RPMI8226 (cell line): ENCODE data around the gene ZSWIM3.

Experiments used
- DNase-seq: peaks from one replicate; pipeline ENCODE4 v3.0.0-alpha.2; 2015

The ZSWIM3 gene

DNA sequence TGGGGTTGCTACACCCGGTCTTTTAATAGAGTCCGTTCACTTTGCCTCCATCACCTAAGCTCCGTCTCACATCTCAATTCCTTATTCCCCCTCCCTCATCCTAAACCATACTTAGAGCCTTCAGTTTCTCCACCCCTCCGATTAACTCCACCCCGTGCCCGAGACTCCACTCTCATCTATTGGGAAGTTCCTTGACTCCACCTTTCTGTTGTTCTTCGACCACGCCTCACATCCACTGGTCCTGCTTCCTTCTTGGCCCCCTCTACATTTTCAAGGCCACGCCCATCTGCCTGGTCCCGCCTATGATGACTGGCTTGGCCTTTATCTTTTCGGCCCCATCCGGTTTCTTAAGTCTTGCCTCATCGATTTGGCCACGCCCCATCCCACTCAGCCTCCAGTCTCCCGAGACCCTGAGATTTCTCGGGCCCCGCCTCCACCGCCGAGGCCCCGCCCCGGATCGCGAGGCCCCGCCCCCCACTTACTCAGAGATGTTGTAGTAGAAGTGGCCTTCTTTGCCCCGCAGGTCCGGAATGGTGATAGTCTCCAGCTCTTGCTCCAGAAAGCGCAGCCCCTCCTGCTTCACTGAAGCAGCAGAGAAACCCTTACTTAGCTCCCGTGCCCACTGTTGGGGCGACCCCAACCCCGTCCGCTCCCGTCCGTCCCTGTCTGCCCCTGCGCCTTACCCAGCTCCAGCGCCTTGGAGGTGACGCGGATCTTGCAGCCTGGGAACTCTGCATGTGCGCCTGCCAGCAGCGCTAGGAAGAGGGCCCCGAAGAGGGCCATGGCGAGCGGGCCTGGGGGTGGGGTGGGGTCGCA lies 53.5 kb downstream of the ZSWIM3 start:
- DNase-seq: peak; percentile 78

DNA sequence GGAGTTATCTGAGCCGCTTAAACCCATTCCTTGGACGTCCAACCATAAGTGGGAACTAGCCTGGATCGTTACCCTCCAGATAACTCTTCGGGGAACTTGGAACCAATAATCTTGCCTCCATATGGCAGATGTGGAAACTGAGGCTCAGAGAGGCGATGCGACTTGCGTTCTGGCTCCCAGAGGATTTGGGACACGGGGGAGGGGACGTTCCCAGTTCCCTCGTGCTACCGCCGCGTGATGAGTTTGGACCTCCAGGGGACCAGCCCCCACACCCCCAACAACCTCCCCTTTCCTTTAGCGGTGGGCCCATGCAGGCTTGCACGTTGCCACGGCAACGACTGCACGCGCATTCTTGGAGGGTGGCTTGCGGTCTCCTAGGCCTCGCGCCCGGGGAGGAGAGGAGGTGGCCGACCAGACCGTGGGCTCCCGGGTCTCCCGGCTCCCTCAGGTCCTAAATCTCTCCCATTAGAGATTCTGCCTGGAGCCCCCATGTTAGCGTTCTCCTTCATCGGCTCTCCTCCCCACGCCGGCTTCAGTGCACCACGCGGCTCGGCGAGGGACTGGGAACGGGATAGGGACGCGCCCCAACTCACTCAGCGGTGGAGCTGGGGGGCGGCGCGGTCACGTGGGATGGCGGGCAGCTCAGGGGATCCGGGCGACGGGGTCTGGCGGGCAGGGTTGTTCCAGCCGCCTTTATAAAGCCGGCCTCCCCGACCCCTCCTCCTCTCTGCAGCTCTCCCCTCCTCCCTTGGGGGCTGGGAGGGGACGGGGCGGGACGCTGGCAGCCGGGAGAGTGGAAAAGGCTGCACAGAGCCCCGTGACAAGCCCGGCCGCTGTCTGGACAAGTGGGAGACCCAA lies 54.3 kb downstream of the ZSWIM3 start, which contains the start of gene PLTP:
TSS of gene PLTP (minus strand) at position 670 of the 858 bp plus-strand sequence. CDS start 703 bp downstream, outside the sequence.
- DNase-seq: no peak

DNA sequence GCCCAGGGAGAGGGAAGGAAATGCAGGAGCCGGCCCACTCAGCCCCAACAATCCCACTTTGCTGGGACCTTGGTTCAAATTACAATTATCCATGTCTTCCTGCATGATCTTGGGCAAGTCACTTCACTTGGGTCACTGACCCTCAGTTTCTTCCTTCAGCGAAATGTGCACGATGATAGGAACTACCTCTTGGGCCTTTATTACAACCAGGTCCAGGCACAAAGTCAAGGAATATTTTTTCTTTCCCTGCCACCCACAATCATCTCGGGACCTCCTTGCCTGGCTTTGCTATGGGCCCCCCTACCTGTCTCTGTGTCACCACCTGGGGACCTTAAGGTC lies 54.9 kb downstream of the ZSWIM3 start:
- no peak for DNase-seq

DNA sequence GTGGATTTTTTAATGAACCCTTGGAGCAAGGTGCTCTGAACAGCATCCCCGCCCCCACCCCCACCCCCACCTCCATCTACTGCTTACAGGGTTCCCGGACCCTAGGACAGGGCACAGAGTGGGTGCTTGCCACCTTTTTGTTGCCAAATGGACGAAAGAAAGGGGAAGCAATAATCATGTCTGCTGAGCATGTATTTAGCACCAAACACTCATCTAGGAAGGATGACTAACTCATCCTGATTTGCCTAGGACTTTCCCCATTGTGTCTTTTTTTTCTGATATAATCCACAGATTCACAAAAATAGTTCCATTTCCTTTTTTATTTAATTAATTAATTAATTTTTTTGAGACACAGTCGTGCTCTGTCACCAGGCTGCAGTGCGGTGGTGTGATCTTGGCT lies 55.7 kb downstream of the ZSWIM3 start:
- no peak for DNase-seq

DNA sequence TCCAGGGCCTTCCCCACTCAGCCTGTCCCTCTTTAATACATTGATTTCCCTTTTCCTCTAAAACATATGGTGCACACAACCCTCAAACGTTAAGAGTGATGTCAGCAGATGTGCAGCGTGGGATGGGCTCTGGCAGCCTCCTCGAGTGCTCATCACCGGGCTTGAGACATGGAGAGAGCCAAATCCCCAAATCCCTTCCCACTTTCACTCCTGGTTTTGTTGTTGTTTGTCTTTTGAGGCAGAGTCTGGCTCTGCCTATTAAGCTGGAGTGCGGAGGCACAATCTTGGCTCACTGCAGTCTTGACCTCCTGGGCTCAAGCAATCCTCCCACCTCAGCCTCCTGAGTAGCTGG lies 60.4 kb downstream of the ZSWIM3 start:
- no peak for DNase-seq

DNA sequence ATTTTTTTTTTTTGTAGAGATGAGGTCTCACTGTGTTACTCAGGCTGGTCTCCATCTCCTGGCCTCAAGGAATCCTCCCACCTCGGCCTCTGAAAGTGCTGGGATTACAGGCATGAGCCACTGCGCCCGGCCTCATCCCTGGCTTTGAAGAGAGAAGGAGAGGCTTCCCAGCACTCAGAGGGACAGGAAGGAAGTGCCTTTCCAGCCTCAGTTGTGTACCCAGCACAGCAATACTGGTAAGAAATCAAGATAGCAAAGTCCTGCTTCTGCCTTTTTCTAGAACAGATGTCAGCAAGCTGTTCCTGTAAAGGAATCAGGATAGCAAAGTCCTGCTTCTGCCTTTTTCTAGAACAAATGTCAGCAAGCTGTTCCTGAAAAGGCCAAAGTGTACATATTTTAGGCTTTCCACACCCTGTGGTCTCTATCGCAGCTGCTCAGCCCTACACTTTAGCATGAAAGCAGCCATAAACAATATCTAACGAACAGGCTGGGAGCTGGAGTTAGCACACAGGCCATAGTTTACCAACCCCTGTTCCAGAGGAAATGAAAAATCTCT lies 60.8 kb downstream of the ZSWIM3 start:
- no peak for DNase-seq

DNA sequence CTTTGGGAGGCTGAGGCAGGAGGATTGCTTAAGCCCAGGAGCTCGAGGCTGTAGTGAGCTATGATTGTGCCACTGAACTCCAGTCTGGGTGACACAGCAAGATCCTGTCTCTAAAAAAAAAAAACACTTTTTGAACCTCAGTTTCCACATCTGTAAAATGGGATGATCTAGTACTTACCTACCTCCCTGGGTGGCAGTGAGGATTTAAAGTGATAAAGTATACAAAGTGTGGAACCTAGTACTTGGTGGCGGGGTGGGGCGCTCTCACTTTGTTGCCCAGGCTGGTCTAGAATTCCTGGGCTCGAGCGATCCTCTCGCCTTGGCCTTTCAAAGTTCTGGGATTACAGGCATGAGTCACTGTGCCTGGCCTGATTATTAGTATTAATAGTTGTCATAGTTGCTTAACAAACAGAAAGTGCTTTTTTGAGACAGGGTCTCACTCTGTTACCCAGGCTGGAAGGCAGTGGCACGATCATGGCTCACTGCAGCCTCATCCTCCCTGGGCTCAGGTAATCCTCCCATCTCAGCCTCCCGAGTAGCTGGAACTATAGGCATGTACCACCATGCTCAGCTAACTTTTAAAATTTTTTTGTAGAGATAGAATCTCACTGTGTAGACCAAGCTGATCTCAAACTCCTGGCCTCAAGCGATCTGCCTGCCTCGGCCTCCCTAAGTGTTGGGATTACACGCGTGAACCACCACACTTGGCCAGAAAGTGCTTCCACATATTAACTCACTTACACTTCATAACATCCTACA lies 61.5 kb downstream of the ZSWIM3 start:
- DNase-seq: no peak

DNA sequence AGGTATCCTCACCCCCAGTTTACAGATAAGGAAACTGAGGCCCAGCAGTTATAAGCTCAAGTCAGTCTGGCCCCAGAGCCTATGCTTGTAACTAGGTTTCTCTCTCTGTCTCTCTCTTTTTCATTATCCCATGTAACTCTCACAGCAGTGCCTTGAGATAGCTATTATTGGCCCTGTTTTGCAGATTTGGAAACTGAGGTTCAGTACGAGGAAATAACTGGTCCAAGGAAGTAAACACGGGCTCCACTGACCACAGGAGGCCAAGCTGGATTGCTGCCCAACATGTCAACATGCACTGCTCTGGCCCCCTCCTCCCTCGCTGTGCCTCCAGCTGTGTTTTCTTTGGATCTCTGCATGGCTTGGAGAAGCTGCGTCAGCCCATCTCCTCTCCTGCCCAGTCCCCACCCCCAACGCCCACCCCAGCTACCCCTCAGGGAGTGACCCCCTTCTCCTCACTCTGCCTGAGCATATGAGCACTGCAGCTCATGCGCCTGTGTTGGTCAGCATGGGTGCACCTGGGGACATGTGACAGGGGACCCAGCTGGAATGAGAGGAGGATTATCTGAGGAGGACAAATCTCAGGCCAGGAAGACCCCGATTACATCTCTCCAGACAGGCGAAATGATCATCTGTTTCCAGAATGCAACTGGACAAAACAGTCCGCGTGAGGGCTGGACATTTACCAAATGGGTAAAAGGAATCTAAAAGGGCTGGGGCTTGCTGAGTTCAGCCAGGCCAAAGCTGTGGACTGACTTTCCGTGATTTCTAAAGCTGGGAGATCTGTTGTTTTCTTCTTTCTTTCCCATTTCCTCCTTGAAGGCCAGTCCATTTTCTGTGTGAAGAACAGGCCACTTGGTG lies 62.4 kb downstream of the ZSWIM3 start:
- no peak for DNase-seq

DNA sequence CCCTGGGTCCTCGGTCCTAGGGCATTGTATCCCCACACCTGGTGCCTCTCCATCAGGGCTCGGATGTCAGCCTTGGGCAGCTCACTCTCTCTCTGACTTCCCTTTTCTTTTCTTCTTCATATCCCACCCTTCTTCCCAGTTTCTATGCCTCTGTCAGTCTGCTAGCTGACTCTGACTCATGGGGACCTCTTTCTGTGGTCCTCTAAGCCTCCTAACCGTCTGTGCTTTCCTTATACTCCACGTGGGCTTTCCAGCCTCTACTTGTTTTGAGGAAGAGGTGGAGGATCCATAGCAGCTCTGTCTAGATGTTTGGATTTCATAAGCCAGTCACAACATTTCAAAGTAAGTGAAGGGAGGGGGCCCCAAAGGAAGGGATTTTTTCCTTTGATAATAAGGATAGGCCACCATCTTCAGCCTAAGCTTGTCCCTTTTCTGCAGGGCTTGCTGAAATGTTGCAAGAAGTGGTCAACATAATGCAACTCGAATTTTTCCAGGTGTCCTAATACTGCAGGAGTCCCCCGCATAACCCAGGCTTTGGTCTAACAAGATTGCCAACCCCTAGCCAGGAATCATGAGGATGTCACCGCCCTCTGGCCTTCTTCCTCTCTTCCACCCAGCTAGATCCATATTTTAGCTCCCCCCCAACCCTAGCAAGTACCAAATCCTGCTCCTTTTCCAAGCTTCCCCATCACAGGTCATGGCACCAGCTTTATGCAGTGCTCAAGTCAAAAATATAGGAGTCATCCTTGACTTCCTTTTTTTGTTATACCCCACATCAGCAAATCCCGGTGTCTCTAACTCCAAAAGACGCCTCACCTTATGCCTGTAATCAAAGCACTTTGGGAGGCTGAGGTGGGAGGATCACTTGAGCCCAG lies 63.3 kb downstream of the ZSWIM3 start:
- DNase-seq: no peak

DNA sequence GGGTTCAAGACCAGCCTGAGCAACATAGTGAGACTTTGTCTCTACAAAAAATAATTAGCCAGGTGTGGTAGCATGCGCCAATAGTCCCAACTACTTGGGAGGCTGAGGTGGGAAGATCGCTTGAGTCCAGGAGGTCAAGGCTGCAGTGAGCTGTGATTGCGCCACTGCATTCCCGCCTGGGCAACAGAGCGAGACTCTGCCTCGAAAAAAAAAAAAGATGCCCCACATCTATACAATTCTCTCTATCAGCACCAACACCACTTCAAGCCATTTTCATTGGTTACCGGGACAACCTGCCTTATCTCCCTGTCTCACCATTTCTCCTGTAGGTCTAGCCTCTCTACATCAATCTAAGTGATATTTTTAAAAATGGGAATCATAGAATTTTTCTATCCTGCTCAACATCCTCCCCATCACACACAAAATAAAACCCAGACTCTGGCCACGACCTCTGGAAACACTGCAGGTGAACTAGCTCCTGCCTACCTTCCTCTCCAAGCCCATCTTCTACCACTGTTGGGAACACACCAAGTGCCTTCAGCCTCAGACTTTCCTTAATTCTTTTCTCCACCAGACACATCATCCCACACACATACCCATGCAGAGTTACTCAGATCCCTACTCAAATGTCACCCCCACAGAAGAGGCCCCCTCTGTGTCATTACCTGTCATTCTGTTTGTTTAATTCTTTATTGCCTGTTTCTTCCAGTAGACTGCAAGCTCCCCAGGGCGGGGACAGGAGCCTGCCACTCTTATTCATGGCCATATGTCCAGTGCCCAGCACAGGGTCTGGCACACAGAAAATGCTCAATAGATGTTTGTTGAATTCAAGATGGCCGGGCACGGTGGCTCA lies 64.1 kb downstream of the ZSWIM3 start:
- DNase-seq: no peak

DNA sequence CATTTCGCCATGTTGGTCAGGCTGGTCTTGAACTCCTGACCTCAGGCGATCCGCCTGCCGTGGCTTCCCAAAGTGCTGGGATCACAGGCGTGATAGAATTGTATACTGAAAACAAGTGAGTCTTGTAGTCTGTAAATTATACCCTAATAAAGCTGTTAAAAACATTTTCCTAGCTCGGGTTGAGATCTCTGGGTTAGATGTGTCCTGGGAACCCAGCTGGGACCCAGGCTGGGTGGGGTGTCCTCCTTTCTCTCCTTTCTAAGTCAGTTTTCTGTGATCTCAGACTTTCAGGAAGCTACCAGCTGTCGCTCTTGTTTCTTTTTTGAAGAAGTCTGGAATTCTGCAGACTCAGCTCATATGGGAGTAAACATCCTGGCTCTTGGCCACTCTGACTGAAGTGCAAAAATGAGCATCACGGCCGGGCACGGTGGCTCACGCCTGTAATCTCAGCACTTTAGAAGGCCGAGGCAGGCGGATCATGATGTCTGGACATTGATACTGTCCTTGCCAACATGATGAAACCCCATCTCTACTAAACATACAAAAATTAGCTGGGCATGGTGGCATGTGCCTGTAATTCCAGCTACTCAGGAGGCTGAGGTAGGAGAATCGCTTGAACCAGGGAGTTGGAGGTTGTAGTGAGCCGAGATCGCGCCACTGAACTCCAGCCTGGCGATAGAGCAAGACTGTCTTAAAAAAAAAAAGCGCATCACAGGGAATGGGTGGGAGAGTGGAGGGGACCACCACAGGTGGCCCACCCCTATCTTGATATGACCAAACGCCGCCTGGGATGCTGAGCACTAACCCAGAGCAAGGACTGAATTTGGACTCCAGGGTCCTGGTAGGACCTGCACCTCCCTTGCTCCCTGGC lies 67.2 kb downstream of the ZSWIM3 start:
- peak; percentile 89 for DNase-seq

DNA sequence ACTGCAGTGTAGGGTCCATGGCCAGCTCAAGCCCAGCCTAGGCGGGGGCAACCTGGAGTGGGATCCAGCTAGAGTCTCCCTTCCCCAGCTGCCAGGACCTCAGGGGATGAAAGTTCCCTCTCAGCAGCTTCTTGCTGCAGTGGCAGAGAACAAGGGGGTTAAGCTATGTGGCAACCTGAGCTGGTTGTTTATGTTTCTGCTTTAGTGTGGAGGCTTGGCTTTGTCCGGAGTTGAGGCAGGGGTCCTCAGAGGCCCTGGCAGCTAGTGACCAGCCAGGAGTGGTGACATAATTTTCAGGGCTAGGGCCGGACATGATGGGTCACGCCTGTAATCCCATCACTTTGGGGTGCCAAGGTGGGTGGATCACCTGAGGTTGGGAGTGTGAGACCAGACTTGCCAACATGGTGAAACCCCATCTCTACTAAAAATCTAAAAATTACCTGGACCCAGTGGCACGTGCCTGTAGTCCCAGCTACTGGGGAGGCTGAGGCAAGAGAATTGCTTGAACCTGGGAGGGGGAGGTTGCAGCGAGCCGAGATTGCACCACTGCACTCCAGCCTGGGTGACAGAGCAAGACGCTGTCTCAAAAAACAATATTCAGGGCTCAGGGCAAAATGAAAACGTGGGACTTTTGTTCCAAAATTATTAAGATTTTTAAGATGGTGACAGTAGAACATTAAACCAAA lies 68.5 kb downstream of the ZSWIM3 start:
- DNase-seq: no peak

DNA sequence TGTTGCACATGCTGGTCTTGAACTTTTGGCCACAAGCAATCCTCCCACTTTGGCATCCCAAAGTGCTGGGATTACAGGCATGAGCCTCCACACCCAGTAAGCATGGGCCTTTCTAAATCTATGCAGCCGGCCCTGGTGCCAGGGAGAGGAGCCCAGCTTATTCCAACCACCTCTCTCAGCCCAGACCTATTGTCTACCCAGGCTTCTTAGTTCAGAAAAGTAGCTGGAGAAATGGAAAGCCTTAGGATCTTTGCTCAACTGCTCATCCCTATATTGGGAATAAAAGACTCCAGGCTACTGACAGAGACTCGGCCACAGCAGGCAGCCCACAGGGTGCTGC lies 69.3 kb downstream of the ZSWIM3 start:
- DNase-seq: no peak

DNA sequence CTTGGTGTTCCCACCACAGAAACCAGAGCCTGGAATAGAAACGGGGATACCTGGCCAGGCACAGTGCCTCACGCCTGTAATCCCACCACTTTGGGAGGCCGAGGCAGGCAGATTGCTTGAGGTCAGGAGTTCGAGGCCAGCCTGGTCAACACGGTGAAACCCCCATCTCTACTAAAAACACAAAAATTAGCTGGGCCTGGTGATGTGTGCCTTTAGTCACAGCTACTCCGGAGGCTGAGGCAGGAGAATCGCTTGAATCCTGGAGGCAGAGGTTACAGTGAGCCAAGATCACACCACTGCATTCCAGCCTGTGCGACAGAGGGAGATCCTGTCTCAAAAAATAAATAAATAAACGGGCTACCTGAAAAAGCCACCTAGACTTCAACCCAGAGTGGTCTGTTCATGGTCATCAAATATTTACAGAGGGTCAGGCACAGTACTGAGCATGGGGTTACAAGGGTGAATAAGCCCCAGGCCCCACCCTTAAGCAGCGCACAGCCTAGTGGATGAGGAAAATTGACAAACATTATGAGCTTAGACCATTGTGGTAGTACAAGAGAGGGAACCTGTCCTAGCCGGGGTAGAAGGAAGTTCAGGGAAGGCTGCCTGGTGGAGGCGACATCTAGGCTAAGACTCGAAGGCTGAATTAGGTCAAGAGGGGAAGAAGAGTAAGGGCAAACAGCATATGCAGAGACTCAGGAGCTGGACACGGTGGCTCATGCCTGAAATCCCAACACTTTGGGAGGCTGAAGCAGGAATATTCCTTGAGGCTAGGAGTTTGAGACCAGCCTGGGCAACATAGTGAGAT lies 69.9 kb downstream of the ZSWIM3 start:
- DNase-seq: no peak
